Neural cell (in vitro differentiated cells): ENCODE results near the gene ILDR2.

Experiments used
- POLR2AphosphoS5 ChIP-seq: IDR thresholded peaks from 2 replicates; pipeline ENCODE4 v1.6.1; 2012
- TAF1 ChIP-seq: IDR thresholded peaks from 2 replicates; pipeline ENCODE4 v1.6.1; 2012; ENCODE audit warnings: low read depth

GRCh38 chr1:166980818-166981217 is 5.5 kb upstream of the ILDR2 start:
- TF ChIP-seq POLR2AphosphoS5 (no peak), TAF1 (no peak)
